ENCODE results near the gene ZMIZ1.
"Not testable (repeated sequence)": the region's sequence is repeated elsewhere in the genome, so short reads cannot be mapped to it uniquely, and the experiment has no call there.

The ZMIZ1 gene

GRCh38 chr10:79028451-79029010 lies 40.2 kb upstream of the ZMIZ1 start:
- H3K27ac ChIP-seq, result no peak overlapping the region
- TF ChIP-seq CTCF (conservative IDR thresholded peaks at IDR 0.05) (no peak), ZFX (IDR thresholded peaks at IDR 0.05) (no peak)

- TF ChIP-seq ZFX (IDR thresholded peaks at IDR 0.05), result no peak
- H3K27ac ChIP-seq, result no peak overlapping the region
Observed at GRCh38 chr10:79029478-79030390, 39.0 kb upstream of the ZMIZ1 start.

GRCh38 chr10:79030705-79031104 lies 38.1 kb upstream of the ZMIZ1 start:
- no peak overlapping the region for H3K27ac ChIP-seq
- TF ChIP-seq ZFX (IDR thresholded peaks at IDR 0.05), result no peak
- TF ChIP-seq CTCF (conservative IDR thresholded peaks at IDR 0.05), result no peak

- H3K27ac ChIP-seq, result no peak overlapping the region
- TF ChIP-seq CTCF (conservative IDR thresholded peaks at IDR 0.05) (no peak), ZFX (IDR thresholded peaks at IDR 0.05) (no peak)
Observed at GRCh38 chr10:79031723-79032122, 37.0 kb upstream of the ZMIZ1 start.

- H3K27ac ChIP-seq, result no peak overlapping the region
- TF ChIP-seq ZFX (IDR thresholded peaks at IDR 0.05) (no peak), CTCF (conservative IDR thresholded peaks at IDR 0.05) (no peak)
Observed at GRCh38 chr10:79034271-79034876, 34.4 kb upstream of the ZMIZ1 start.

- not testable (repeated sequence) for H3K27ac ChIP-seq
Observed at GRCh38 chr10:79036416-79036815, 32.4 kb upstream of the ZMIZ1 start.

- no peak overlapping the region for H3K27ac ChIP-seq
- TF ChIP-seq CTCF (conservative IDR thresholded peaks at IDR 0.05), result no peak
- no peak for TF ChIP-seq ZFX (IDR thresholded peaks at IDR 0.05)
Observed at GRCh38 chr10:79038104-79038840, 30.5 kb upstream of the ZMIZ1 start.

- TF ChIP-seq CTCF (conservative IDR thresholded peaks at IDR 0.05), result no peak
- no peak for TF ChIP-seq ZFX (IDR thresholded peaks at IDR 0.05)
- H3K27ac ChIP-seq, result no peak overlapping the region
Observed at GRCh38 chr10:79038841-79039201, 29.9 kb upstream of the ZMIZ1 start.
